K562 (cell line): ENCODE data around the gene LRRC61. TPM values are rescaled to one million over a fixed set of nuclear protein-coding genes. Genes with fewer than 3 reads are reported as not detected.

Source experiments
- BHLHE40 ChIP-seq: IDR thresholded peaks from 2 replicates; pipeline ENCODE4 v1.6.1; 2011; ENCODE audit warnings: low read length, improper control_type of control experiment
- CBX3 ChIP-seq, 2 experiments: IDR thresholded peaks; 1 replicate in 1 of 2; 2 replicates in 1 of 2; pipeline ENCODE4 v1.6.1; 2012; ENCODE audit warnings: inconsistent platforms in 2 of 2, low read length in 2 of 2, borderline replicate concordance in 1 of 2, control low read depth in 1 of 2
- NCOA6 ChIP-seq: fragments of 450-650 bp; IDR thresholded peaks from 2 replicates; pipeline ENCODE4 v1.6.1; 2017; ENCODE audit warnings: mild to moderate bottlenecking
- PTRF ChIP-seq: fragments of 450-650 bp; IDR thresholded peaks from 2 replicates; pipeline ENCODE4 v1.6.1; 2016; ENCODE audit warnings: mild to moderate bottlenecking, missing genetic modification characterization, missing compliant biosample characterization
- TBL1XR1 ChIP-seq, 2 experiments: IDR thresholded peaks; 2 replicates each; pipeline ENCODE4 v1.6.1; 2012; ENCODE audit warnings: improper control_type of control experiment in 2 of 2, low read length in 2 of 2, mild to moderate bottlenecking in 1 of 2
- ZNF12 ChIP-seq: sonication (generic); formaldehyde crosslinking; IDR thresholded peaks from 2 replicates; pipeline ENCODE4 v1.4.0; 2020; ENCODE audit warnings: mild to moderate bottlenecking, missing genetic modification reagents
- ZNF124 ChIP-seq: sonication (generic); formaldehyde crosslinking; IDR thresholded peaks from 2 replicates; pipeline ENCODE4 v1.8.1; 2022; ENCODE audit warnings: missing genetic modification reagents
- ZNF583 ChIP-seq: fragments of 250-450 bp; sonication (Bioruptor Pico); IDR thresholded peaks from 2 replicates; pipeline ENCODE4 v1.4.0; 2020
- polyA plus RNA-seq, 8 experiments: library from polyadenylated mRNA; depleted of rRNA in 4 of 8; stranded (reverse) in 5 of 8; unstranded in 3 of 8; fragments of >200 nt; fragmentation: Nextera tagmentation in 2 of 8; fragmentation: Illumina TruSeq in 1 of 8; extraction: Ambion mirVana in 2 of 8; extraction: Trizol in 1 of 8; gene quantifications; 2 replicates each; pipeline versions ENCODE4 v1.2.1 to v1.2.3, GENCODE V29; 2011 to 2014; ENCODE audit warnings: inconsistent platforms in 1 of 8, missing spikeins in 1 of 8
- total RNA-seq, 7 experiments: library from RNA; depleted of rRNA in 6 of 7; stranded (reverse); fragments of >200 nt in 6 of 7; fragmentation: Illumina TruSeq in 2 of 7; extraction: Trizol in 2 of 7; gene quantifications; 2 replicates each; pipeline versions ENCODE4 v1.2.1 to v1.2.3, GENCODE V29; 2011 to 2021; ENCODE audit warnings: low replicate concordance in 1 of 7
- TF ChIP-seq, protein P1 (sequence below): IDR thresholded peaks from 3 replicates; pipeline ENCODE4 v1.6.1; 2011; ENCODE audit warnings: borderline replicate concordance, mild to moderate bottlenecking; ENCODE audit not compliant: insufficient read length, insufficient read depth
- TF ChIP-seq, protein P2 (sequence below): sonication (generic); formaldehyde crosslinking; IDR thresholded peaks from 2 replicates; pipeline ENCODE4 v1.8.0; 2022; ENCODE audit warnings: missing genetic modification reagents, mild to moderate bottlenecking, borderline replicate concordance
- TF ChIP-seq, protein P3 (sequence below): sonication (generic); formaldehyde crosslinking; IDR thresholded peaks from 2 replicates; pipeline ENCODE4 v1.8.0; 2022; ENCODE audit warnings: missing genetic modification reagents, mild to moderate bottlenecking, borderline replicate concordance
- TF ChIP-seq, protein P4 (sequence below), 2 experiments: fragments of 450-650 bp; IDR thresholded peaks; 2 replicates each; pipeline ENCODE4 v1.6.1; 2016
- TF ChIP-seq, protein P5 (sequence below): sonication (generic); formaldehyde crosslinking; IDR thresholded peaks from 2 replicates; pipeline ENCODE4 v1.8.0; 2022; ENCODE audit warnings: mild to moderate bottlenecking, low read depth, missing genetic modification reagents
- TF ChIP-seq, protein P6 (sequence below), 2 experiments: IDR thresholded peaks in 1 of 2; conservative IDR thresholded peaks in 1 of 2; 2 replicates each; pipeline ENCODE4 v1.6.1; 2016; ENCODE audit warnings: low read depth in 2 of 2, mild to moderate bottlenecking in 1 of 2, missing compliant biosample characterization in 1 of 2, missing genetic modification characterization in 1 of 2, moderate library complexity in 1 of 2

The LRRC61 gene
- total and polyA plus RNA-seq, 9 of the 15 experiments (the other 6 are each of a cell fraction or from before 2014, with no cell fraction given) = 1.3 to 55.2 (median 35.2) TPM

DNA sequence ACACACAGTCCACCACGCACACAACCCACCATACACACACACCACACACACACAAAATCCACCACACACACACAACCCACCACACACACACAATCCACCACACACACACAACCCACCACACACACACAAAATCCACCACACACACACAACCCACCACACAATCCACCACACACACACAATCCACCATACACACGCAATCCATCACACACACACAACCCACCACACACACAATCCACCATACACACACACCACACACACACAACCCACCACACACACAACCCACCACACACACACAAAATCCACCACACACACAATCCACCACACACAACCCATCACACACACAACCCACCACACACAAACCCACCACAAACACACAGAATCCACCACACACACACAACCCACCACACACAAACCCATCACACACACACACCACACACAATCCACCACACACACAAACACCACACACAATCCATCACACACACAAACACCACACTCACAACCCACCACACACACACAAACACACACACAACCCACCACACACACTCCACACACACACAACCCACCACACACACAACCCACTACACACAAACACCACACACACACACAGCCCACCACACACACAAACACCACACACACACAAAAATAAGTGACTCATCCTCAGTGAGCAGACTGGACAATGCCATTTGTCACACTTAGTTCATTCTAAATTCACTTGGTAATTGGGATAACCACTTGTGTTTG lies 36.6 kb downstream of the LRRC61 start (continued):
- TF ChIP-seq PTRF (no peak), CBX3 (IDR thresholded peaks at IDR 0.05; ENCODE audit: borderline replicate concordance in 1 of 2, low read length in 2 of 2) (peak in 1 of 2 experiments; percentile 20; a peak in 1 of 3 replicates), BHLHE40 (0 out of 2 replicates have a peak, but pooled peaks have one; percentile 12), ZNF124 (CRISPR knock-in tag) (no peak), NCOA6 (no peak), ZNF583 (CRISPR knock-in tag) (no peak), ZNF12 (CRISPR knock-in tag) (peak; percentile 34; the same call in 1 of the 2 replicates), TBL1XR1 (IDR thresholded peaks at IDR 0.05; ENCODE audit: low read length in 2 of 2) (no peak)
- TF ChIP-seq, protein P1, sequence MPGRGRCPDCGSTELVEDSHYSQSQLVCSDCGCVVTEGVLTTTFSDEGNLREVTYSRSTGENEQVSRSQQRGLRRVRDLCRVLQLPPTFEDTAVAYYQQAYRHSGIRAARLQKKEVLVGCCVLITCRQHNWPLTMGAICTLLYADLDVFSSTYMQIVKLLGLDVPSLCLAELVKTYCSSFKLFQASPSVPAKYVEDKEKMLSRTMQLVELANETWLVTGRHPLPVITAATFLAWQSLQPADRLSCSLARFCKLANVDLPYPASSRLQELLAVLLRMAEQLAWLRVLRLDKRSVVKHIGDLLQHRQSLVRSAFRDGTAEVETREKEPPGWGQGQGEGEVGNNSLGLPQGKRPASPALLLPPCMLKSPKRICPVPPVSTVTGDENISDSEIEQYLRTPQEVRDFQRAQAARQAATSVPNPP = no peak
- TF ChIP-seq, protein P2, sequence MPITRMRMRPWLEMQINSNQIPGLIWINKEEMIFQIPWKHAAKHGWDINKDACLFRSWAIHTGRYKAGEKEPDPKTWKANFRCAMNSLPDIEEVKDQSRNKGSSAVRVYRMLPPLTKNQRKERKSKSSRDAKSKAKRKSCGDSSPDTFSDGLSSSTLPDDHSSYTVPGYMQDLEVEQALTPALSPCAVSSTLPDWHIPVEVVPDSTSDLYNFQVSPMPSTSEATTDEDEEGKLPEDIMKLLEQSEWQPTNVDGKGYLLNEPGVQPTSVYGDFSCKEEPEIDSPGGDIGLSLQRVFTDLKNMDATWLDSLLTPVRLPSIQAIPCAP (CRISPR knock-in tag) = no peak
- TF ChIP-seq, protein P3, sequence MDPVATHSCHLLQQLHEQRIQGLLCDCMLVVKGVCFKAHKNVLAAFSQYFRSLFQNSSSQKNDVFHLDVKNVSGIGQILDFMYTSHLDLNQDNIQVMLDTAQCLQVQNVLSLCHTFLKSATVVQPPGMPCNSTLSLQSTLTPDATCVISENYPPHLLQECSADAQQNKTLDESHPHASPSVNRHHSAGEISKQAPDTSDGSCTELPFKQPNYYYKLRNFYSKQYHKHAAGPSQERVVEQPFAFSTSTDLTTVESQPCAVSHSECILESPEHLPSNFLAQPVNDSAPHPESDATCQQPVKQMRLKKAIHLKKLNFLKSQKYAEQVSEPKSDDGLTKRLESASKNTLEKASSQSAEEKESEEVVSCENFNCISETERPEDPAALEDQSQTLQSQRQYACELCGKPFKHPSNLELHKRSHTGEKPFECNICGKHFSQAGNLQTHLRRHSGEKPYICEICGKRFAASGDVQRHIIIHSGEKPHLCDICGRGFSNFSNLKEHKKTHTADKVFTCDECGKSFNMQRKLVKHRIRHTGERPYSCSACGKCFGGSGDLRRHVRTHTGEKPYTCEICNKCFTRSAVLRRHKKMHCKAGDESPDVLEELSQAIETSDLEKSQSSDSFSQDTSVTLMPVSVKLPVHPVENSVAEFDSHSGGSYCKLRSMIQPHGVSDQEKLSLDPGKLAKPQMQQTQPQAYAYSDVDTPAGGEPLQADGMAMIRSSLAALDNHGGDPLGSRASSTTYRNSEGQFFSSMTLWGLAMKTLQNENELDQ (CRISPR knock-in tag) = no peak
- TF ChIP-seq, protein P4, sequence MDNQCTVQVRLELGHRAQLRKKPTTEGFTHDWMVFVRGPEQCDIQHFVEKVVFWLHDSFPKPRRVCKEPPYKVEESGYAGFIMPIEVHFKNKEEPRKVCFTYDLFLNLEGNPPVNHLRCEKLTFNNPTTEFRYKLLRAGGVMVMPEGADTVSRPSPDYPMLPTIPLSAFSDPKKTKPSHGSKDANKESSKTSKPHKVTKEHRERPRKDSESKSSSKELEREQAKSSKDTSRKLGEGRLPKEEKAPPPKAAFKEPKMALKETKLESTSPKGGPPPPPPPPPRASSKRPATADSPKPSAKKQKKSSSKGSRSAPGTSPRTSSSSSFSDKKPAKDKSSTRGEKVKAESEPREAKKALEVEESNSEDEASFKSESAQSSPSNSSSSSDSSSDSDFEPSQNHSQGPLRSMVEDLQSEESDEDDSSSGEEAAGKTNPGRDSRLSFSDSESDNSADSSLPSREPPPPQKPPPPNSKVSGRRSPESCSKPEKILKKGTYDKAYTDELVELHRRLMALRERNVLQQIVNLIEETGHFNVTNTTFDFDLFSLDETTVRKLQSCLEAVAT (IDR thresholded peaks at IDR 0.05) = peak; percentile 86 to 89; a peak in 3 of 4 replicates
- TF ChIP-seq, protein P5, sequence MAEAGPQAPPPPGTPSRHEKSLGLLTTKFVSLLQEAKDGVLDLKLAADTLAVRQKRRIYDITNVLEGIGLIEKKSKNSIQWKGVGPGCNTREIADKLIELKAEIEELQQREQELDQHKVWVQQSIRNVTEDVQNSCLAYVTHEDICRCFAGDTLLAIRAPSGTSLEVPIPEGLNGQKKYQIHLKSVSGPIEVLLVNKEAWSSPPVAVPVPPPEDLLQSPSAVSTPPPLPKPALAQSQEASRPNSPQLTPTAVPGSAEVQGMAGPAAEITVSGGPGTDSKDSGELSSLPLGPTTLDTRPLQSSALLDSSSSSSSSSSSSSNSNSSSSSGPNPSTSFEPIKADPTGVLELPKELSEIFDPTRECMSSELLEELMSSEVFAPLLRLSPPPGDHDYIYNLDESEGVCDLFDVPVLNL = peak; percentile 26; the same call in 1 of the 2 replicates
- TF ChIP-seq, protein P6, sequence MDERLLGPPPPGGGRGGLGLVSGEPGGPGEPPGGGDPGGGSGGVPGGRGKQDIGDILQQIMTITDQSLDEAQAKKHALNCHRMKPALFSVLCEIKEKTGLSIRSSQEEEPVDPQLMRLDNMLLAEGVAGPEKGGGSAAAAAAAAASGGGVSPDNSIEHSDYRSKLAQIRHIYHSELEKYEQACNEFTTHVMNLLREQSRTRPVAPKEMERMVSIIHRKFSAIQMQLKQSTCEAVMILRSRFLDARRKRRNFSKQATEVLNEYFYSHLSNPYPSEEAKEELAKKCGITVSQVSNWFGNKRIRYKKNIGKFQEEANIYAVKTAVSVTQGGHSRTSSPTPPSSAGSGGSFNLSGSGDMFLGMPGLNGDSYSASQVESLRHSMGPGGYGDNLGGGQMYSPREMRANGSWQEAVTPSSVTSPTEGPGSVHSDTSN (CRISPR knock-in tag; IDR thresholded peaks at IDR 0.05; ENCODE audit: low read depth) = no peak
- TF ChIP-seq, protein P6 (tag; conservative IDR thresholded peaks at IDR 0.05; ENCODE audit: low read depth) = no peak
